Activated B cell treated with CpG ODN at 0.5 μM for 24 hours (primary cell): ENCODE data around the gene MTIF3. TPM values are rescaled to one million over a fixed set of nuclear protein-coding genes. Genes with fewer than 3 reads are reported as not detected.

Source experiments
- ATAC-seq: fragments of 200-7000 bp; cut with Tn5 transposase; one replicate; pipeline ENCODE4 v1.10.0; 2021; ENCODE audit warnings: low read depth, mild to moderate bottlenecking, moderate library complexity
- CTCF ChIA-PET: fragments of 350-600 bp; sonication (Branson Sonifier 250); formaldehyde crosslinking; loops from one replicate; lab custom pipeline; 2021; ENCODE audit warnings: antibody characterized with exemption; lab: Charles Lee
- POLR2A ChIA-PET: fragments of 350-600 bp; sonication (Branson Sonifier 250); formaldehyde crosslinking; loops from one replicate; lab custom pipeline; 2021; ENCODE audit warnings: antibody characterized with exemption; lab: Charles Lee
- DNase-seq: peaks from one replicate; pipeline ENCODE4 v3.0.0; 2022
- H3K27ac Mint-ChIP-seq: one replicate; pipeline ENCODE4 v1.8.0; 2020; ENCODE audit warnings: mixed read lengths
- H3K27me3 Mint-ChIP-seq: one replicate; pipeline ENCODE4 v1.8.0; 2021; ENCODE audit warnings: mixed read lengths
- H3K36me3 Mint-ChIP-seq: one replicate; pipeline ENCODE4 v1.8.0; 2021; ENCODE audit warnings: low read depth, mixed read lengths
- H3K4me1 Mint-ChIP-seq: one replicate; pipeline ENCODE4 v1.8.0; 2021; ENCODE audit warnings: mixed read lengths
- H3K4me3 Mint-ChIP-seq: one replicate; pipeline ENCODE4 v1.8.0; 2020; ENCODE audit warnings: mild to moderate bottlenecking, mixed read lengths
- H3K9me3 Mint-ChIP-seq: one replicate; pipeline ENCODE4 v1.8.0; 2020; ENCODE audit warnings: mixed read lengths
- intact Hi-C: fragments of 100-400 bp; cut with micrococcal nuclease; formaldehyde crosslinking; loops from one replicate; pipeline ENCODE4 v1.15.1; 2024
- total RNA-seq: library from RNA; stranded (reverse); gene quantifications from 2 replicates; pipeline ENCODE4 v1.2.3, GENCODE V29; 2022
- TF ChIP-seq, protein P1 (sequence below): fragments of 200-600 bp; IDR thresholded peaks from one replicate; pipeline ENCODE4 v1.8.0; 2022; ENCODE audit warnings: antibody characterized with exemption, mild to moderate bottlenecking

The MTIF3 gene, protein sequence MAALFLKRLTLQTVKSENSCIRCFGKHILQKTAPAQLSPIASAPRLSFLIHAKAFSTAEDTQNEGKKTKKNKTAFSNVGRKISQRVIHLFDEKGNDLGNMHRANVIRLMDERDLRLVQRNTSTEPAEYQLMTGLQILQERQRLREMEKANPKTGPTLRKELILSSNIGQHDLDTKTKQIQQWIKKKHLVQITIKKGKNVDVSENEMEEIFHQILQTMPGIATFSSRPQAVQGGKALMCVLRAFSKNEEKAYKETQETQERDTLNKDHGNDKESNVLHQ
- total RNA-seq: 39.8 and 50.1 TPM in 2 replicates

DNA sequence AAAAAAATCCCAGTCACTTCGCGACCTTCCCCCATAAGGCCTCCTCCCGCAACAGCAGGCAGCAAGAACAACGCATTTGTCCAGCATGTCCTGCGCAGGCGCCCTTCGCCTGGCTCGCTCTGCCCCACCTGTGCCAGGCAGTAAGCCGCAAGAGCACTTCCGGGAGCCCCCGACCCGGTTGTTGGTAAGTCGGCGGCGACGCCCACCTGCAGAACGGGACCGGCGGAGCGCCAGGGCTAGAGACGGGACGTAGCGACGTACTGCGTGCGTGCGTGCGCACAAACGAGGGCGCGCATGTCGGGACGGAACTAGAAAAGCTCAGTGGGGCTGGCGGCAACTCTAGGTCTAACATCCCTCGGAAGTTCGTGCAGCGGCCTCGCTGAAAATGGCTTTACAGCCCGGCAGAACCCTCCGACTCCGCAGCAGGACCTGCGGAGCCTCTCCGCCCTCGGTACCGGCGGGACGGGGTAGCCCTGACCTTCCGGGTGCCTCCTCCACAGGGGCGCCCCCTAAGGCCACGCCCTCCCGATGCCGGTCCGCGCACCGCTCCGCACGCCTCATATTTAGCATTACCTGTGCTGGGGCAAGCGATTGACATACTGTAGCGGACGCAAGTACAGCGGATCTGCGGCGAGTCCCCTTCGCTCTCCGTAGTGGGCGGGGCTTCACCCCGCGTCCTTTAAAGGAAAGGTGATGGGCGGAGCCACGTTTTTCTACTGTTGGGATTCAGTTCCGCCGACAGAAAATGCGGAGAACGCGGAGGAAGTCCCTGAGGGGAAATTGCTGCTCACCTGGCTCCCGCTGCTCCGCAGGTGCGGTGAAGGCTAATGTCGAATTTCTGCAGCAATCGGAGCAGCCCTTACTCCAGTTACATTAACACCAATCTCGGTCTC lies at the start of gene MTIF3:
TSS of gene MTIF3 (minus strand) at position 629 of the 893 bp plus-strand sequence. CDS start 10,116 bp downstream, outside the sequence.
- peak within 1 kb of the TSS; percentile 98 for H3K27ac Mint-ChIP-seq
- ChIA-PET CTCF (interaction anchor here (1.0 to 2.1 kb wide), 2 partner anchors 24 to 33 kb away, joined by 3 to 13 read pairs; no protein-coding TSS in a partner anchor), POLR2A (interaction anchor here (0.7 to 6.5 kb wide), 21 partner anchors 8 to 1077 kb away, joined by 3 to 185 read pairs (median 5); partner anchors contain the start of genes GTF3A, LNX2, POLR1D and RPL21)
- no peaks in the 10 kb centered on the region for H3K9me3 Mint-ChIP-seq
- H3K4me3 Mint-ChIP-seq: peak within 1 kb of the TSS; percentile 96
- H3K36me3 Mint-ChIP-seq: peaks cover 20% of the 10 kb centered on the region
- H3K4me1 Mint-ChIP-seq: peaks cover 69% of the 10 kb centered on the region
- intact Hi-C loops: loop anchor here (1.0 to 10.0 kb wide), 12 partner anchors 24 to 1265 kb away; partner anchors contain the start of genes CDK8, LNX2, PAN3 and RPL21
- H3K27me3 Mint-ChIP-seq: no peaks in the 10 kb centered on the region
- DNase-seq (peak; percentile 89), ATAC-seq (peak; percentile 81)
- TF ChIP-seq, protein P1, sequence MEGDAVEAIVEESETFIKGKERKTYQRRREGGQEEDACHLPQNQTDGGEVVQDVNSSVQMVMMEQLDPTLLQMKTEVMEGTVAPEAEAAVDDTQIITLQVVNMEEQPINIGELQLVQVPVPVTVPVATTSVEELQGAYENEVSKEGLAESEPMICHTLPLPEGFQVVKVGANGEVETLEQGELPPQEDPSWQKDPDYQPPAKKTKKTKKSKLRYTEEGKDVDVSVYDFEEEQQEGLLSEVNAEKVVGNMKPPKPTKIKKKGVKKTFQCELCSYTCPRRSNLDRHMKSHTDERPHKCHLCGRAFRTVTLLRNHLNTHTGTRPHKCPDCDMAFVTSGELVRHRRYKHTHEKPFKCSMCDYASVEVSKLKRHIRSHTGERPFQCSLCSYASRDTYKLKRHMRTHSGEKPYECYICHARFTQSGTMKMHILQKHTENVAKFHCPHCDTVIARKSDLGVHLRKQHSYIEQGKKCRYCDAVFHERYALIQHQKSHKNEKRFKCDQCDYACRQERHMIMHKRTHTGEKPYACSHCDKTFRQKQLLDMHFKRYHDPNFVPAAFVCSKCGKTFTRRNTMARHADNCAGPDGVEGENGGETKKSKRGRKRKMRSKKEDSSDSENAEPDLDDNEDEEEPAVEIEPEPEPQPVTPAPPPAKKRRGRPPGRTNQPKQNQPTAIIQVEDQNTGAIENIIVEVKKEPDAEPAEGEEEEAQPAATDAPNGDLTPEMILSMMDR: no peak

DNA sequence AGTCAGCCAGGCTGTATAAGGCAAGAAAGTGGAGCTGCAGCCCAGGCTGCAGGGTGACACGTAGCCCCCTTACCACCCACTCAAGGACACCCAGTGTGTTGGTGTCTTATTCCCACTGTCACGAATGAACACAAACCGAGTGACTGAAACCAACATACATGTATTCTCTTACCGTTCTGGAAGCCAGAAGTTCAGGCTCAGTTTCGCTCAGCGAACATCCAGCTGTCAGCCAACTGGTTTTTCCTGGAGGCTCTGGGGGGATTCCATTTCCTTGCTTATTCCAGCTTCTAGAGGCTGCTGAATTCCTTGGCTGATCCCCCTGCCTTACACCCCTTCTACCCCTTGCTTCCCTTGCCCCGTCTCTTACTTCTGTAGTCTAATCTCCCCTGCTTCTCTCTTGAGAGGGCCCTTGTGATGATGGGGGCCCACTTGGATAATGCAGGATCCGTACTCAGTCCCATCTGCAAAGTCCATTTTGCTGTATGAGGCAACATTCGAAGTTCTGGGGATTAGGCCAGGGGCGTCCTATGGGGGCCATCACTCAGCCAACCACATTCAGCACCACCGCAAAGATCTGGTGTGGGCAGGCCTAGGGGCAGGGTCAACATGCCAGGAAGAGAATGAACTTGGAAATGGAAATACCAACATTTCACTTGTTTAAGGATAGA lies 47.3 kb upstream of the MTIF3 start:
- intact Hi-C loops: no loop called here
- no peaks in the 10 kb centered on the region for H3K36me3 Mint-ChIP-seq
- no peaks in the 10 kb centered on the region for H3K27me3 Mint-ChIP-seq
- H3K4me3 Mint-ChIP-seq: no peak overlapping the region
- no peak for DNase-seq
- no peak for ATAC-seq
- ChIA-PET POLR2A (no interaction called here), CTCF (interaction anchor here (0.9 kb wide), 1 partner anchor 36 kb away, joined by 3 read pairs; no protein-coding TSS in a partner anchor)
- no peak overlapping the region for H3K27ac Mint-ChIP-seq
- H3K4me1 Mint-ChIP-seq: no peaks in the 10 kb centered on the region
- no peaks in the 10 kb centered on the region for H3K9me3 Mint-ChIP-seq
- TF ChIP-seq, protein P1: no peak

DNA sequence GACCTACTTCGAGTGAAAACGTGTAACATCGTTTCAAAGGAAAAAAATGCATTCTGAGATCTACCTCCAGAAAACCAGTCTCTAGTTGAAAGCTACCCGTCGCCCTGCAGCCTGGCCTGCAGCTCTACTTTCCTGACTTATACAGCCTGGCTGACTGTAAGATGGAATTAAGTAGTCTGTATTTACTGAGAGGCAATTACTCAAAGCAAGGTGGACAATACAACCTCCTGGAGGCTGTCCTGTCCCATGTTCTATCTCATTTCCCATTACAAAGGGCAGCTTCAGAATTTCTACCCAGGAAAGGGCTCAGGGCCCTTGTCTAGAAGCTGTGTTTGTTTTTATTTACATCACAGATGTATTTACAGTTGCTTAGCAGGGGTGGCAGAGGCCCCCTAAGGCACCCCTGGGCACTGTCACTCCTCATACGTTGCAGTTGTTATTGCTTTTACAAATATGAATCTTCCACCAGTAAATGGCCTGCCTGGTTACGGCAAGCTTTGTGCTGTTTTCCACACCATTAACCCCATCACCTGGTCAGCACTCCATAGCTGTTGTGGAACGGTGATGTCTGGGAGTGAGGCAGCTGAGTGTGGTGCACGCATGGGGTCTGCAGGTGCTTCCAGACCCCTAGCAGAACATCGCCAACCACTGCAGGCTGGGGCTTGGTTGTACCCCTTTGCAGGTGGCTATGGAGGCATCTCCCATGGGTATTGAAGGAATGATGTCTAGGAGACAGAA lies 46.3 kb upstream of the MTIF3 start:
- Mint-ChIP-seq H3K27me3 (no peaks in the 10 kb centered on the region), H3K27ac (no peak overlapping the region), H3K4me3 (no peak overlapping the region), H3K9me3 (no peaks in the 10 kb centered on the region), H3K36me3 (no peaks in the 10 kb centered on the region), H3K4me1 (no peaks in the 10 kb centered on the region)
- DNase-seq (no peak), ATAC-seq (no peak)
- intact Hi-C loops: no loop called here
- TF ChIP-seq, protein P1: no peak
- POLR2A ChIA-PET: no interaction called here
- CTCF ChIA-PET: interaction anchor here (0.9 kb wide), 1 partner anchor 37 kb away, joined by 3 read pairs; no protein-coding TSS in a partner anchor

DNA sequence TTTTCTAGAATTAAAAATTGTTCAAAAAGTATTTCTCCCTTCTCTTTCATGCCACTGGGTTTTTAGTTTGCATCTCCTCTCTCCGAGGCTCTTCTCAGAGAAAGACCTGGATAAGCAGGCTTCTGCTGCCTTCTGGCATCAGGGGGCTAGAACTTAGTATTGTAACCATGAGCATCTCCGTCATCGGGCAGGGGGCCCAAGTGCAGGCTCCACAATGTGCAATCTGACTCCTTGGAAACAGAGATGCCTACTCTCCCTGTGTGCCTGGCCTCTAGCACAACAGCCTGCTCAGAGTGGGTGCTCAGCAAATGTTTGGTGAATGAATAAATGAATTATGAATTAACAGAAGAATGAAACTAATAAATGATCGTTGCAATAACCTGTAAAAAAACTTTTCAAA lies 45.6 kb upstream of the MTIF3 start:
- H3K4me3 Mint-ChIP-seq: no peak overlapping the region
- H3K27me3 Mint-ChIP-seq: no peaks in the 10 kb centered on the region
- intact Hi-C loops: no loop called here
- H3K4me1 Mint-ChIP-seq: no peaks in the 10 kb centered on the region
- H3K27ac Mint-ChIP-seq: no peak overlapping the region
- ATAC-seq (no peak), DNase-seq (no peak)
- ChIA-PET CTCF (no interaction called here), POLR2A (no interaction called here)
- H3K36me3 Mint-ChIP-seq: no peaks in the 10 kb centered on the region
- TF ChIP-seq, protein P1: no peak
- H3K9me3 Mint-ChIP-seq: no peaks in the 10 kb centered on the region
